ENCODE data around the gene RNU1-3.
"Not testable (repeated sequence)": the region's sequence is repeated elsewhere in the genome, so short reads cannot be mapped to it uniquely, and the experiment has no call there.

The RNU1-3 gene

DNA sequence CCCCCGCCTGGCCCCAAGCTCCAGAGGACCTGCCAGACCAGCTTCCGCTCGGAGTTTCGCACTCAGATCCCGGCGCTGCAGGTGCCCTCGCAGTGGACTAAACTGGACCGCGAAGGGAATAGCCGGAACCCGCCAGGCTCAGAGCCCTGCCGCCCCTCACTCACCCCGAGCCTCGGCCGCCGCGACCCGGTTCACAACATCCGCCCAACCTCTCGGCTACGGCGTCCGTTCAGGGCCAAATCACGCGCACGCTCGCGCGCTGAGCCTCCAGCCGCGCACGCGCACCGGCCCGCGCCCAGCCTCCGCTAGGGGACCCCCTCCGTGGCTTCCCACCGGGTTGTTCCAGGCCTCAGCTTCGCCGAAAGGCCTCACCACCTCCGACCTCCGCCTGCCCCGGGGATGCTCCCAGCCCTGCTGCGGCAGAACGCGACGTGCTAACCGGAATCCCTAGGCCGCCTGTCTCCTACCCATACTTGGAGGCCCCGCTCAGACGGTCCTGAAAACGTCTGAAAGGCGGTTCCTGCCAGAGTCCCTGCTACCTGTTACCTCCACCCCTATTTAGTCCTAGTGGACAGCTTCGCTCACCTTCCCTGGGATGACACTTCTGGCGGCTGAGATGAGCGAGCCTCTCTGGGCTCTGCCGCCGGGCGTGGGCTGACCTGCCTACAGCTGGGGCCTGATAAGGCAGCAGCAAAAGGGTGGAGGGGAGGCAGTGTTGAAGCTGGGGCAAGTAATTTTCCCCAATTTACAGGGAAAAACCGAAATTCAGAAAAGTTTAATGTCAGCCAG is 22.1 kb downstream of the RNU1-3 start:
- H3K4me1 ChIP-seq (ENCODE audit: control insufficient read depth, insufficient read depth, low read length, poor library complexity, severe bottlenecking) = peaks cover 31% of the 10 kb centered on the region
- DNase-seq = peak; percentile 92 to 97 (median 96)
- H3K27me3 ChIP-seq (replicated peaks; ENCODE audit: control insufficient read depth, insufficient read depth, low read length, poor library complexity, severe bottlenecking); H3K36me3 ChIP-seq (ENCODE audit: control insufficient read depth, insufficient read depth, low read length); H3K9me3 ChIP-seq (ENCODE audit: control insufficient read depth, low read length): not testable (repeated sequence)
- peak overlapping the region; percentile 88 for H3K27ac ChIP-seq (ENCODE audit: insufficient read depth, low read length, poor library complexity, severe bottlenecking)
- H3K4me3 ChIP-seq (ENCODE audit: insufficient read depth, low read depth, low read length, poor library complexity, severe bottlenecking) = peak overlapping the region; percentile 94

GRCh38 chr1:16644193-16644481 is 22.6 kb downstream of the RNU1-3 start:
- Histone ChIP-seq H3K4me1 (ENCODE audit: control insufficient read depth, insufficient read depth, low read length, poor library complexity, severe bottlenecking) (peaks cover 31% of the 10 kb centered on the region), H3K4me3 (ENCODE audit: insufficient read depth, low read depth, low read length, poor library complexity, severe bottlenecking) (peak overlapping the region; percentile 94), H3K36me3 (ENCODE audit: control insufficient read depth, insufficient read depth, low read length) (no peaks in the 10 kb centered on the region), H3K9me3 (ENCODE audit: control insufficient read depth, low read length) (no peaks in the 10 kb centered on the region), H3K27me3 (replicated peaks; ENCODE audit: control insufficient read depth, insufficient read depth, low read length, poor library complexity, severe bottlenecking) (no peaks in the 10 kb centered on the region), H3K27ac (ENCODE audit: insufficient read depth, low read length, poor library complexity, severe bottlenecking) (peak overlapping the region; percentile 88)
- DNase-seq = no peak

- not testable (repeated sequence) for H3K9me3 ChIP-seq (ENCODE audit: control insufficient read depth, low read length); H3K27me3 ChIP-seq (replicated peaks; ENCODE audit: control insufficient read depth, insufficient read depth, low read length, poor library complexity, severe bottlenecking); H3K36me3 ChIP-seq (ENCODE audit: control insufficient read depth, insufficient read depth, low read length)
- Histone ChIP-seq H3K4me3 (ENCODE audit: insufficient read depth, low read depth, low read length, poor library complexity, severe bottlenecking) (peak overlapping the region; percentile 94), H3K4me1 (ENCODE audit: control insufficient read depth, insufficient read depth, low read length, poor library complexity, severe bottlenecking) (peaks cover 31% of the 10 kb centered on the region), H3K27ac (ENCODE audit: insufficient read depth, low read length, poor library complexity, severe bottlenecking) (peak overlapping the region; percentile 88)
- DNase-seq = peak in 1 of 3 donors; percentile 2
Measured at GRCh38 chr1:16643476-16644192, 23.1 kb downstream of the RNU1-3 start.

- H3K27ac ChIP-seq (ENCODE audit: insufficient read depth, low read length, poor library complexity, severe bottlenecking); H3K27me3 ChIP-seq (replicated peaks; ENCODE audit: control insufficient read depth, insufficient read depth, low read length, poor library complexity, severe bottlenecking); H3K36me3 ChIP-seq (ENCODE audit: control insufficient read depth, insufficient read depth, low read length); H3K4me3 ChIP-seq (ENCODE audit: insufficient read depth, low read depth, low read length, poor library complexity, severe bottlenecking); H3K9me3 ChIP-seq (ENCODE audit: control insufficient read depth, low read length): not testable (repeated sequence)
- H3K4me1 ChIP-seq (ENCODE audit: control insufficient read depth, insufficient read depth, low read length, poor library complexity, severe bottlenecking) = peaks cover 31% of the 10 kb centered on the region
- peak in 1 of 3 donors; percentile 1 for DNase-seq
Measured at GRCh38 chr1:16643001-16643411, 23.7 kb downstream of the RNU1-3 start.

DNA sequence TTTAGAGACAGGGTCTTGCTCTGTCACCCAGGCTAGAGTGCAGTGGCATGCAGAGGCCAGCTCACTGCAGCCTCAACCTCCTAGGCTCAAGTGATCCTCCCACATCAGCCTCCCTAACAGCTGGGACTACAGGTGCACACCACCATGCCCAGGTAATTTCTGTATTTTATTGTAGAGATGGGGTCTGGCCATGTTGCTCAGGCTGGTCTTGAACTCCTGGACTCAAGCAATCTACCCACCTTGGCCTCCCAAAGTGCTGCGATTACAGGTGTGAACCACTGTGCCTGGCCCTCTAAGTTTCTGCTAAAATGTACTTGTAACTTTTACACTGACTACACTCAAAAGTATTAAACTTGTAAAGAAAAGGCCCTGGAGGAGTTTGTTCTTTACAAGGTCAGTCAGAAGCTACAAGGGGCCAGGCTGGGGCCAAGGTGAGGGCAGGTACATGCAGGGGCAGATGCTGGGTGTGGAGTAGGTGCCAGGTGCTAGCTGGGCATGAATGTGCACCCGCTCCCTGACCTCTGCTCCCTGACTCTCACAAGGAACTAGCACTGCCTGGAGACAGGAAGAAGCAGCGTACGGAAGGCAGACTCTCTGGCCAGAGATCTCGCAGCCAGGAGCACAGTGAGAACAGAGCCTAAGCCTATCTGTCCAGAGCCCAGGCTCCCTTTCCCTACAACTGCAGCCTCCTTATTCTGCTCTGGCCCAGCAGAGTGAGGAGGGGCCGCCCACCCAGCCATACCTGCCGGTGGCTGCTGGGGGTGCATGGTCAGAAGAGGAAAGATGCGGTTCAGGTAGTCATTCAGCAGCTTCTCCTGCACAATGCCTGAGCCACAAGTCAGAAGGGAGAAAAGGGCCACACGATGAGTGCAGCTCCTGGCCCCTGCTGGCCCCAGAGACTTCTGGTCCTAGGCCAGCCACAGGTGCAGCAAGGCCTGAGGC is 24.5 kb downstream of the RNU1-3 start:
- H3K4me3 ChIP-seq (ENCODE audit: insufficient read depth, low read depth, low read length, poor library complexity, severe bottlenecking); H3K36me3 ChIP-seq (ENCODE audit: control insufficient read depth, insufficient read depth, low read length); DNase-seq; H3K9me3 ChIP-seq (ENCODE audit: control insufficient read depth, low read length); H3K27me3 ChIP-seq (replicated peaks; ENCODE audit: control insufficient read depth, insufficient read depth, low read length, poor library complexity, severe bottlenecking); H3K27ac ChIP-seq (ENCODE audit: insufficient read depth, low read length, poor library complexity, severe bottlenecking): not testable (repeated sequence)
- peaks cover 31% of the 10 kb centered on the region for H3K4me1 ChIP-seq (ENCODE audit: control insufficient read depth, insufficient read depth, low read length, poor library complexity, severe bottlenecking)

DNA sequence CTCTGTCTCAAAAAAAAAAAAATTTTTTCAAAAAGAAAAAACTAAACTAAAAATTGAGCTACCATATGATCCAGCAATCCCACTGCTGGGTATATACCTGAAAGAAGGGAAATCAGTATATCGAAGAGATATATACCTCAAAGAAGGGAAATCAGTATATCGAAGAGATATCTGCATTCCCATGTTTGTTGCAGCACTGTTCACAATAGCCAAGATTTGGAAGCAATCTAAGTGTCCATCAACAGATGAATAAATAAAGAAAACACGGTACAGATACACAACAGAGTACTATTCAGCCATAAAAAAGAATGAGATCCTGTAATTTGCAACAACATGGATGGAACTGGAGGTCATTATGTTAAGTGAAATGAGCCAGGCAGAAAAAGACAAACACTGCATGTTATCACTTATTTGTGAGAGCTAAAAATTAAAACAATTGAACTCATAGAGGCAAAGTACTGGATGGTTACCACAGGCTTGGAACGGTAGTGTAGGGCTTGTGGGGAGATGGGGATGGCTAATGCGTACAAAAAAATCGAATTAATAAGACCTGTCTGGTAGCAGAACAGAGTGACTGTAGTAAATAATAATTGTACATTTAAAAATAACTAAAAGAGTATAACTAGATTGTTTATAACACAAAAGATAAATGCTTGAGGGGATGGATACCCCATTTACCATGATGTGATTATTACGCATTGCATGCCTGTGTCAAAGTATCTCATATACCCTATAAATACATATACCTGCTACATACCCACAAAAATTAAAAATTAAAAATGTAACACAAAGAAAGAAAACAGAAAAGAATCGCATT is 25.4 kb downstream of the RNU1-3 start:
- H3K9me3 ChIP-seq (ENCODE audit: control insufficient read depth, low read length); H3K4me3 ChIP-seq (ENCODE audit: insufficient read depth, low read depth, low read length, poor library complexity, severe bottlenecking); H3K36me3 ChIP-seq (ENCODE audit: control insufficient read depth, insufficient read depth, low read length); H3K27me3 ChIP-seq (replicated peaks; ENCODE audit: control insufficient read depth, insufficient read depth, low read length, poor library complexity, severe bottlenecking); DNase-seq; H3K27ac ChIP-seq (ENCODE audit: insufficient read depth, low read length, poor library complexity, severe bottlenecking): not testable (repeated sequence)
- peaks cover 31% of the 10 kb centered on the region for H3K4me1 ChIP-seq (ENCODE audit: control insufficient read depth, insufficient read depth, low read length, poor library complexity, severe bottlenecking)

GRCh38 chr1:16639091-16640031 is 27.4 kb downstream of the RNU1-3 start:
- not testable (repeated sequence) for H3K27me3 ChIP-seq (replicated peaks; ENCODE audit: control insufficient read depth, insufficient read depth, low read length, poor library complexity, severe bottlenecking); H3K4me3 ChIP-seq (ENCODE audit: insufficient read depth, low read depth, low read length, poor library complexity, severe bottlenecking); DNase-seq; H3K27ac ChIP-seq (ENCODE audit: insufficient read depth, low read length, poor library complexity, severe bottlenecking); H3K9me3 ChIP-seq (ENCODE audit: control insufficient read depth, low read length); H3K36me3 ChIP-seq (ENCODE audit: control insufficient read depth, insufficient read depth, low read length)
- peaks cover 22% of the 10 kb centered on the region for H3K4me1 ChIP-seq (ENCODE audit: control insufficient read depth, insufficient read depth, low read length, poor library complexity, severe bottlenecking)

DNA sequence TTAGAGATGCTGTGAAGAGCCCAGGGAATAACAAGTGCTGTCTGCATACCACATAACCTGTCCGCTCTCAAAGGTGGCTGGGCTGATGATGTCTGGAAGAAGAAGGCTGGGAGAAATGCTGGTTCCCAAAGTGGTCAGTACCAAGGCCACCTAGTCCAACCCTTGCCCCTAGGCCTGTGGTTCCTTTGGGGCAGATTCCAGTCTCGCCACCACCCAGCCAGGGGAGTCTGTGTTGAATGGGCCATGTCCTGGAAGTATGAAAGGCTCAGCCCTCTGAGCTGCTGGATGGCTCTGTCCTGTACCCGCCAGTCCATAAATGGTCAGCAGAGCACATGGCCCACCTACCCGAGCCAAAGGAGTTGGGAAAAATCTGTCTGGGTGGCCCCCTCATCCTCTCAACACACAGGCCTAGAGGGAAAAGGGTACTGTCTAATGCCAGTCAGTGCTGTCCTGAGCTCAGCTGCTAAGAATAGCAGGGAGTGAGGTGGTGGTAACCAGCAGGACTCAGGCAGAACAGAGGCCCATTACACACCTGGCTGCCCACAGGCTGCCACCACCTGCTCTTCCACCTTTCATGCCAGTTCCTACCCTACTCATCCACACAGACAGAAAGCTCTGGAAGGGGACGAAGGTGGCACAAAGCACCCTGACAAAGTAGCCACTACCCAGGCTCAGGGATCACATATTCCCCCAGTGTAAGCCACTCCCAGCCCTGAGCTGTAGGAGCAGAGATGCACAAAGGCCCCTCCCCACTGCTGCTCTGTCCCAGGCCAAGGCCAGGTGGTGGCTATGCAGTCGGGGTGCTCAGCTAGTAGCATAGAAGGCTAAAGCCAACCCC is 28.6 kb downstream of the RNU1-3 start:
- Histone ChIP-seq H3K4me1 (ENCODE audit: control insufficient read depth, insufficient read depth, low read length, poor library complexity, severe bottlenecking) (peaks cover 14% of the 10 kb centered on the region), H3K36me3 (ENCODE audit: control insufficient read depth, insufficient read depth, low read length) (peaks cover 16% of the 10 kb centered on the region)
- H3K27ac ChIP-seq (ENCODE audit: insufficient read depth, low read length, poor library complexity, severe bottlenecking); DNase-seq; H3K27me3 ChIP-seq (replicated peaks; ENCODE audit: control insufficient read depth, insufficient read depth, low read length, poor library complexity, severe bottlenecking); H3K9me3 ChIP-seq (ENCODE audit: control insufficient read depth, low read length); H3K4me3 ChIP-seq (ENCODE audit: insufficient read depth, low read depth, low read length, poor library complexity, severe bottlenecking): not testable (repeated sequence)

All from effector memory CD4-positive, alpha-beta T cell (primary cell).